Right cardiac atrium (tissue), 5 donors: ENCODE measurements around the gene PDE9A. TPM values are rescaled to one million over a fixed set of nuclear protein-coding genes. Genes with fewer than 3 reads are reported as not detected.
A peak's percentile ranks its signal among the peaks of the same experiment; 100 is the strongest.

ENCODE experiments used
- ATAC-seq, 2 donors: fragments of 200-7000 bp; cut with Tn5 transposase; one replicate each; pipeline versions ENCODE4 v1.8.0 to v1.9.1; 2020; ENCODE audit warnings: moderate library complexity in 2 of 2, mild to moderate bottlenecking in 1 of 2
- DNase-seq, 3 donors: peaks; one replicate each; pipeline ENCODE4 v3.0.0-alpha.2; 2020
- H3K27ac ChIP-seq: one replicate; pipeline ENCODE4 v1.5.1; 2013; ENCODE audit warnings: mild to moderate bottlenecking, low read length, control low read depth, moderate library complexity
- H3K27me3 ChIP-seq: one replicate; pipeline ENCODE4 v1.6.1; 2013; ENCODE audit not compliant: control insufficient read depth, insufficient read depth
- H3K4me1 ChIP-seq: one replicate; pipeline ENCODE4 v1.6.1; 2013; ENCODE audit warnings: low read length; ENCODE audit not compliant: control insufficient read depth, insufficient read depth
- H3K4me3 ChIP-seq: one replicate; pipeline ENCODE4 v1.5.1; 2013; ENCODE audit warnings: low read length, control low read depth
- H3K9me3 ChIP-seq: one replicate; pipeline ENCODE4 v1.6.1; 2013; ENCODE audit warnings: low read length; ENCODE audit not compliant: control insufficient read depth
- WGBS: extraction: QIAGEN DNeasy Blood & Tissue Kit; methylation state at CpG from one replicate; pipeline ENCODE4 v1.1.7; 2013; 5-methylcytosine and 5-hydroxymethylcytosine counted together
- intact Hi-C, 4 donors: fragments of 100-400 bp; cut with DNase I; formaldehyde crosslinking; loops; one replicate each; pipeline versions ENCODE4 v1.11.0 to v1.14.0; 2022 to 2023
- polyA plus RNA-seq: library from polyadenylated mRNA; stranded (reverse); fragments of 200-250 nt; gene quantifications from one replicate; pipeline ENCODE4 v1.2.3, GENCODE V29; 2013
- total RNA-seq, 4 donors: library from RNA; stranded (reverse); fragmentation: NEBNext Ultra II Directional; extraction: Animal tissue kit (Norgen Biotek cat#: 25700); gene quantifications; one replicate each; pipeline ENCODE4 v1.2.1, GENCODE V29; 2021
- donor health status: healthy with polysubstance abuse.
- donor health status: DM: no; HTN: yes; CAD: no.
- donor health status: DM: no; HTN: no; CAD: no.
- donor health status: DM: no; HTN: yes; CAD: no; lungs with severe emphysema.
- donor health status: DM: yes; HTN: yes; CAD: no.

PDE9A gene
- total and polyA plus RNA-seq, 5 donors = 1.5 to 4.1 (median 2.5) TPM

DNA sequence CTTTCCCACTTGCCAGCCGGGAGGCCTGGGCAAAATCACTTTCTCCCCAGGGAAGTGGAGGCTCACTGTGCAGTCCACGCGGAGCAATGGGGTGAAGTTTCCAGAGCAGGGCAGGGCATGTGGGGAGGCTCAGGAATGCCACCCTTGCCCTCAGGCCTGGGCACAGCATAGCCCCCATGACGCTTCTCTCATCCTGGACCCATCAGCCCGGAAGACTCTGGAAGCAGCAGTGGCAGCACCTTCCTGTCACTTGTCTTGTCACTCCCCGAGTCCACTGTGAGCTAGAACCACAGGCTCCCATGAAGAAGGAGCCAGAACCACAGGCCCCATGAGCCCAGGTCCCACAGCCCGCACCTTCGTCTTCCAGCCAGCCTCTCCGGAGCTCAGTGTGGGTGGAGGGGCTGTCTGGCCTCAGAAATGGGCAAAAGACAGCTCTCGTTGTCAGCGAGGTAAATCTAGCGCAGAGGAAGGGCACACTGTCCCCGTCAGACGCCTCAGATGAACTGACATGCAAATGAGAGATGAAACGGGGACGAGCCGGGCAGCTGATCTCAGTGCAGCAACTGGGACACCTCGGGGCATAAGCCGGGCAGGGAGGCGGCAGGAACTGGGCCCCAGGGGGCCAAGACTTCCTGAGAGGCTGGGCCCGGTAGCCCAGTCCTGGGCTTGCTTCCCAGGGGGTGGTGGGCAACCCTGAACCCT, 6.1 kb downstream of the PDE9A start:
- ATAC-seq (no peak), DNase-seq (peak in 2 of 3 donors; percentile 25 to 50)
- Histone ChIP-seq H3K27ac (no peak overlapping the region), H3K4me1 (peaks cover 5% of the 10 kb centered on the region), H3K27me3 (no peaks in the 10 kb centered on the region), H3K9me3 (no peaks in the 10 kb centered on the region), H3K4me3 (no peak overlapping the region)
- WGBS = 82% methylated on average over 21 of the region's 21 CpGs
- intact Hi-C loops = loop anchor here in 1 of 4 donors (10.0 kb wide), 2 partner anchors 85 to 155 kb away; no protein-coding TSS in a partner anchor

DNA sequence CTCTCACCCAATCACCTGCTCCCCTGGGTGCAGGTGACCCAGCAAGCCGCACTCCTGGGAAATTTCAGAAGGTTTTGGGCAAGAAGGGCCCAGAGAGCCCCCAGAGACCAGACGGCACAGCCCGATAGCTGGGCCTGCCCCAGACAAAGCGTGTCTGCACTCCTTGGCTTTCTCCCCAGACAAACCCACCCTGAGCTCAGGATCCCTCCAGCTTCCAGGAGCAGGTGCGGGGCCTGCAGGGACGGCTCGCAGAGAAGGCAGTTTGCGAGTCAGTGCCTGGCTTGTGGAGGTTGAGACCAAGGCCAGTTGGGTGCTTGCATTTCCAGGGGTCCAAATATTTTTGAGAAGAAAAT, 6.7 kb downstream of the PDE9A start:
- WGBS = 93% methylated on average over 8 of the region's 8 CpGs
- intact Hi-C loops = no loop called here
- Histone ChIP-seq H3K4me3 (no peak overlapping the region), H3K4me1 (no peaks in the 10 kb centered on the region), H3K27me3 (no peaks in the 10 kb centered on the region), H3K9me3 (no peaks in the 10 kb centered on the region), H3K27ac (no peak overlapping the region)
- no peak for ATAC-seq
- DNase-seq = no peak

DNA sequence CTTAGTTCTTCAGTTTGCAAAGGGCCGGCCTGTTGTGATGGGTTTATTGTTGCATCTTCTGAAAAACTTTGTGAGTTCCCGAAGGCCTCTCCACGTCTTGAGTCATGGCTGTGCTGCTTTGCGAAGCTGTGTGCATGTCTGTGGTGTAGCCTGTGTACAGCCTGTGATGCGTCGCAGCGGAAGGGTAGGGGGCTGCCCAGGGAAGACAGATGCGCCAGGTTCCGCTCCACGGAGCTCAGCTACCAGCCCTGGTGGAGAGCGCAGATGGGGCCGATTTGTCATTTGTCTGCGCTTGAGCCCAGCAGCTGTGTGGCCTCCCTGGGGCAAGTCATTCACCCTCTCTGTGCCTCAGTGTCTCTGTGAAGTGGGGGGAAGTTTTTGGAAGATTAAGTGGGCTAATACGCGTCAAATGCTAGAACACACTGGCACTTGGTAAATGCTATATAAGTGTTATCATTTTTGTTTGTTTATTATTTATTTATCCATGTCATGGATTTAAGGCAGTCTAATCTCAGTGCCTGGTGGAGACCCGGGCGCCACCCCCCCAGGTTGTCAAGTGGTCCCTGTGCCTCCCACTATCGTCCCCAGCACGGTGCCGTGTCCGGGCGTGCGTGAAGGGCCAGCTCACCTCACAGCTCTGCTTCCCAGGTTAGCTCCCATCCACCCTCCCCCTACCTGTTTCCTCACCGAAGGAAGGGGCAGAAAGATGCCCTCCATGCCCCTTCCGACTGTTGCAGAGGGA, 8.4 kb downstream of the PDE9A start:
- intact Hi-C loops = no loop called here
- 94% methylated on average over 25 of the region's 25 CpGs for WGBS
- no peak for ATAC-seq

DNA sequence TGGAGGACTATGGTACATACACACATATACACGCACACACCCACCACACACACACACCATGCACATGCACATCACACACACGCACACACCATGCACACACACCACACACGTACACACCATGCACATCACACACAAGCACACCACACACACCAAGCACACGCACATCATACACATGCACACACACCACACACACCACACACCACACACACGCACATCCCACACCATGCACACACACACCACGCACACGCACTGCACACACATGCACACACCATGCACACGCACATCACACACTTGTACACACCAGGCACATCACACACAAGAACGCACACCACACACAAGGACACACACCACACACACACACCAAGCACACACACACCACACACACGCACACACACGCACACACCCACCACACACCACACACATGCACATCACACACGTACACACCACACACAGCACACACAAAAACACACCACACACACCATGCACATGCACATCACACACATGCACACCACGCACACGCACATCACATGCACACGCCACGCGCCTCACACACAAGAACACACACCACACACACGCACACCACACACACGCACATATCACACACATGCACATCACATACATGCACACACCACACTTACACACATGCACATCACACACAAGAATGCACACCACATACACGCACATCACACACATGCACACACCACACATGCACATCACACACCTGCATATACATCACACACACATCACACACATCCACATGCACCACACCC, 9.2 kb downstream of the PDE9A start:
- no peak overlapping the region for H3K4me3 ChIP-seq
- no peaks in the 10 kb centered on the region for H3K9me3 ChIP-seq
- H3K27ac ChIP-seq = no peak overlapping the region
- 97% methylated on average over 20 of the region's 20 CpGs for WGBS
- intact Hi-C loops = no loop called here
- no peaks in the 10 kb centered on the region for H3K27me3 ChIP-seq
- DNase-seq = no peak
- no peaks in the 10 kb centered on the region for H3K4me1 ChIP-seq
- no peak for ATAC-seq

More for the DNA sequence above, 8.4 kb downstream of the PDE9A start:
- Histone ChIP-seq H3K27ac (no peak overlapping the region), H3K4me3 (no peak overlapping the region), H3K9me3 (no peaks in the 10 kb centered on the region), H3K4me1 (no peaks in the 10 kb centered on the region), H3K27me3 (no peaks in the 10 kb centered on the region)
- peak in 1 of 3 donors; percentile 34 for DNase-seq

DNA sequence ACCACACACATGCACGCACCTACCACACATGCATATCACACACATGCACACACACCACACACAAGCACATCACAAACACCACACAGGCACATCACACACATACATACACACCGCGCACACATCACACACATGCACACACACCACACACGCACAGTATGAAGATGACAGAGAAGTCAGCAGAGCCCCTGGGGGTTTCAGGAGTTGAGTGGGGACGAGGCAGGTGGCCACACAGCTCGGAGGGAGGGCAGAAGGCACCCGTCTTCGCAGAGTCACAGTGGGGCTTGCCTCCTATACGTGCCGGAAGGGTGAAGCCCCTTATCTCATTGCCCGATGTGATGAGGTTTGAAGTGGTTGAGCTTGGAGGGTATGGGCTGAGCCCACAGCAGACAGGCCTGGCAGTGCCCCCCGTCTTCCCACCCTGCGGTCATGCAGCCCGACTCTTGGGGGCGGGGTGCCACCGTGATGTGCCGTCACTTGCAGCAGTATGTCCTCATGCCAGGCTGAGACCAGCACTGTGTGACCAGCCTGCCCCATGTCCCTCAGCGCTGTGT, 9.9 kb downstream of the PDE9A start:
- Histone ChIP-seq H3K4me1 (no peaks in the 10 kb centered on the region), H3K9me3 (no peaks in the 10 kb centered on the region), H3K27me3 (no peaks in the 10 kb centered on the region), H3K27ac (no peak overlapping the region), H3K4me3 (no peak overlapping the region)
- intact Hi-C loops = no loop called here
- no peak for DNase-seq
- ATAC-seq = peak in 1 of 2 donors; percentile 24
- WGBS = 71% methylated on average over 18 of the region's 18 CpGs

DNA sequence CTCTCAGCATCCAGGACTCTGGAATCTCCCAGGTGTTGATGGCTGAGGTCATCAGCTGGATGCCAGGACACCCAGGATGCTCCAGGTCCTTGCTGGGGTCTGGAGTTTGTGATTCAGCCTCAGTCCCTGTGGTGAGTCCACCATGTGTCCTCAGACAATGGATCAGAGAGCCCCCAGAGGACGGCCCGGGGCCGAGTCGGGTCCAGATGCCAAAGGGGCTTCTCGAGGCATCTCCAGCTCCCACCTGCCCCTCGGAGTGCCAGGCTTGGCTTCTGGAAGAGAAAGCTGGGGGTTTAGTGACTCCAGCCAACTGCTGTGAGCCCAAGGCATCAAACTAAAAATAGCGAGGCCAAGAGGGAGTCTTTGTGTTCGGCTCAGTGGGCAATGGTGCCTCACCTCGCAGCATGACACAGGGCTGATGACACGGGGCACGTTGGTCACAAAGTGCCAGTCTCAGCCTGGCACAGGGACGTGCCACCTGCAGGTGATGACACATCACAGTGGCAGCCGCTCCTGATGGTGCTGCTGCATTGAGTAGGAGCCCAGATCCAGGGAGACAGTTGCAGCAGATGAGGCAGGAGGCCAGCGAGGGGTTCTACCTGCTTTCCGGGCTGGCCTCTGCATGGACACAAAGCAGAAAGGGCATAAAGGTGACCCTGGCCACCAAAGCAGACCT, 10.6 kb downstream of the PDE9A start:
- Histone ChIP-seq H3K9me3 (no peaks in the 10 kb centered on the region), H3K27me3 (no peaks in the 10 kb centered on the region), H3K27ac (no peak overlapping the region), H3K4me1 (no peaks in the 10 kb centered on the region), H3K4me3 (no peak overlapping the region)
- ATAC-seq = peak in 1 of 2 donors; percentile 51
- DNase-seq = peak in 2 of 3 donors; percentile 67 to 76
- 64% methylated on average over 15 of the region's 15 CpGs for WGBS
- intact Hi-C loops = no loop called here

DNA sequence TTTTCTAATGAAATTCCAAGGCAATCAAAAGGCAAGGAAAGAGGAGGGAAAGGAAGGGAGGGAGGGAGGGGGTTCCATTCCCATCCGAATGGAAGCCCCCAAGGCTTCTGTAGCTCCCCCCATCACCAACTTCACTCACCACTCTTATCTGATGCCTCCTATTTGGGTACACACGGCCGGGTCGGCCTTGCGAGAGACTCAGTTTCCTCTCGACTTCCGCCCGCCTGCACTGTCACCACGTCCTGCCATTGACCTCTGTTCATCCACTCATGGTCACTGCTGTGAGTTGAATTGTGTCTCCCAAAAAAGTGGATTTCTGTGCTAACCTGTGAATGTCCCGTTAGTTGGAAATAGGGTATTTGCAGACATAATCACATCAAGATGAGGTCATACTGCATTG, 11.2 kb downstream of the PDE9A start:
- Histone ChIP-seq H3K9me3 (no peaks in the 10 kb centered on the region), H3K27me3 (no peaks in the 10 kb centered on the region), H3K27ac (no peak overlapping the region), H3K4me1 (no peaks in the 10 kb centered on the region), H3K4me3 (no peak overlapping the region)
- WGBS = 86% methylated on average over 10 of the region's 10 CpGs
- intact Hi-C loops = no loop called here
- DNase-seq = no peak
- ATAC-seq = no peak

DNA sequence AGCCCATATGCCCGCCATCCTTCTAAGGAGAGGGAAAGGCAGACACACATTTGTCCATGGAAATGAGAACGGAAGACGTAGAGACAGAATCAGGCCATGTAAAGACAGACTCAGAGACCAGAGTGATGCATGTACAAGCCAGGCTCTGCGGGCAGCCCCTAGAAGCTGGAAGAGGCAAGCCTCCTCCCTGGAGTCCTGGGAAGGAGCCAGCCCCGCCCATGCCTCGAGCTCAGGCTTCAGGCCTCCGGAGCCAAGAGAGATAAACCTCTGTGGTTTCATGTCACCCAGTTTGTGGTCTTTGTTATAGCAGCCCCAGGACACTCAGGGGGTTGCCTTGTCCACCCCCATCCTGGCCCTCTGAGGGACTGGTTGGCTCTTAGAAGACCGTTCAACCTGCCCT, 11.6 kb downstream of the PDE9A start:
- no peaks in the 10 kb centered on the region for H3K27me3 ChIP-seq
- intact Hi-C loops = no loop called here
- H3K9me3 ChIP-seq = no peaks in the 10 kb centered on the region
- no peak overlapping the region for H3K27ac ChIP-seq
- ATAC-seq (no peak), DNase-seq (peak in 1 of 3 donors; percentile 69)
- no peaks in the 10 kb centered on the region for H3K4me1 ChIP-seq
- H3K4me3 ChIP-seq = no peak overlapping the region
- 58% methylated on average over 8 of the region's 8 CpGs for WGBS

DNA sequence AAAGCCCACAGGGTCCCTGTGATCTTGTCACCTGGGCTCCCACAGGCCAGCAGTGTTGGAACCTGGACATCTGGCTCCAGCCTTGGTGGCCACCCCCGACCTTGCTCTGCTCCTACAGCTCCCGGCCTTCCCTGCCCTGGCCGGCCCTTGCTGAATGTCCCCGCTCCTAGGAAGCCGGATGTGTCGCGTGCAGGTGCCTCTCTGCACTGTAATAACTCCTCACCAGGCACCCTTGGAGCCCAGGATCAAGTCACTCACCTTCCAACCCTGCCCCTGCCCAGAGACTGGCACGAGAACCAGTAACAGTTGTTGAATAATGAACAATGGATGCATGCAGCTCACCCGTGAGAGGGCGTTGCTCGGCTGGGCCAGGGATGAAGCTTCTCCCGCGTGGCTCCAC, 12.1 kb downstream of the PDE9A start:
- Histone ChIP-seq H3K4me1 (no peaks in the 10 kb centered on the region), H3K4me3 (no peak overlapping the region), H3K9me3 (no peaks in the 10 kb centered on the region), H3K27ac (no peak overlapping the region), H3K27me3 (no peaks in the 10 kb centered on the region)
- peak in 1 of 3 donors; percentile 22 for DNase-seq
- intact Hi-C loops = no loop called here
- 95% methylated on average over 13 of the region's 13 CpGs for WGBS
- no peak for ATAC-seq

DNA sequence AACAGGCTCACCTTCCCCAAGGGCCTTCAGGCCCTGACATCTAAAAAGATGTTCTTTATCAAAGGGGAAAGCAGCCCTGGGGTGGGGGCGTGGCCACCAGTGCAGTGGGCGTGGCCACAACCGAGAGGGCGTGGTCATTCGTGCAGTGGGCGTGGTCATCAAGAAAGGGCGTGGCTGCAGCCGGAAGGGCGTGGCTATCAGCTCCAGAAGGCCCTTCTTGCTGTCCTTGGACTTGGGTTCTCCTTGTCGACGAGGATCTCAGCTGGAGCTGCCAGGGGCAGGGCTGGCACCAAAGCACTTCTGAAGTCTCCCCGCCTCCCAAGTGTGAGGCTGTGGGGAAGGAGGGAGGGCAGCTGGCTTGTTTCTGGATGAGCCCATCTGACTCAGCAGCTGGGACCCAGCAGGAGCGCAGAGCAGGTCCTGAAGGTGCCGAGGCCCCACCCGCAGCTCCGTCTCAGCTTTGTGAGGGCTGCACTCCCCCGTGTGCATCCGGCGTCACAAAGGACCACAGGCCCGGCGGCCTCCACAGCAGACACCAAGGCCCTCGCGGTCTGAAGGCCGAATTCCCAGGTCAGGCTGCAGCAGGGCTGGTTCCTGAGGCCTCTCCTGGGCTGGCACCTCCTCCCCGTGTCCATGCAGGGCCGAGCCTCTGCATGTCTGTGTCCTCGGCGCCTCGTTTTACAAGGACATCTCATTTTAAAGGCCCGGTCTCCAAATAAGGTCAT, 12.8 kb downstream of the PDE9A start:
- 86% methylated on average over 30 of the region's 30 CpGs for WGBS
- Histone ChIP-seq H3K27ac (no peak overlapping the region), H3K4me1 (no peaks in the 10 kb centered on the region), H3K4me3 (no peak overlapping the region), H3K27me3 (no peaks in the 10 kb centered on the region), H3K9me3 (no peaks in the 10 kb centered on the region)
- intact Hi-C loops = no loop called here
- no peak for ATAC-seq
- DNase-seq = peak in 1 of 3 donors; percentile 56
